Right atrium auricular region (tissue), 2 donors: ENCODE data around the gene REEP6. TPM values are rescaled to one million over a fixed set of nuclear protein-coding genes. Genes with fewer than 3 reads are reported as not detected.

Experiments
- DNase-seq: peaks from one replicate; pipeline ENCODE4 v3.0.0-alpha.2; 2019; ENCODE audit warnings: low spot score
- H3K27ac ChIP-seq, 2 donors: fragments of 200-600 bp; sonication (generic); 1 replicate in 1 of 2; 2 replicates in 1 of 2; pipeline ENCODE4 v1.5.1; 2016 to 2019
- H3K27me3 ChIP-seq, 2 donors: fragments of 200-600 bp; sonication (generic); one replicate each; pipeline versions ENCODE4 v1.5.1 to v1.6.0; 2017 to 2019
- H3K36me3 ChIP-seq: fragments of 200-600 bp; sonication (generic); one replicate; pipeline ENCODE4 v1.5.1; 2016
- H3K4me1 ChIP-seq, 2 donors: fragments of 200-600 bp; sonication (generic); one replicate each; pipeline versions ENCODE4 v1.5.1 to v1.6.0; 2017 to 2019
- H3K4me3 ChIP-seq, 2 donors: fragments of 200-600 bp; sonication (generic); 1 replicate in 1 of 2; 2 replicates in 1 of 2; pipeline ENCODE4 v1.5.1; 2017 to 2019; ENCODE audit warnings: mild to moderate bottlenecking in 1 of 2, moderate library complexity in 1 of 2
- H3K9me3 ChIP-seq, 2 donors: fragments of 200-600 bp; sonication (generic); one replicate each; pipeline ENCODE4 v1.5.1; 2019
- total RNA-seq, 2 donors: library from RNA; depleted of rRNA; stranded (reverse); fragments of >200 nt; gene quantifications; one replicate each; pipeline ENCODE4 v1.1.0, GENCODE V29; 2016
- TF ChIP-seq, protein P1 (sequence below), 2 donors: fragments of 200-600 bp; sonication (generic); IDR thresholded peaks; one replicate each; pipeline ENCODE4 v1.5.1; 2019; ENCODE audit warnings: antibody characterized with exemption in 2 of 2

REEP6 gene
- total RNA-seq: 1 to 10 TPM; 1.3 to 2.3 TPM

DNA sequence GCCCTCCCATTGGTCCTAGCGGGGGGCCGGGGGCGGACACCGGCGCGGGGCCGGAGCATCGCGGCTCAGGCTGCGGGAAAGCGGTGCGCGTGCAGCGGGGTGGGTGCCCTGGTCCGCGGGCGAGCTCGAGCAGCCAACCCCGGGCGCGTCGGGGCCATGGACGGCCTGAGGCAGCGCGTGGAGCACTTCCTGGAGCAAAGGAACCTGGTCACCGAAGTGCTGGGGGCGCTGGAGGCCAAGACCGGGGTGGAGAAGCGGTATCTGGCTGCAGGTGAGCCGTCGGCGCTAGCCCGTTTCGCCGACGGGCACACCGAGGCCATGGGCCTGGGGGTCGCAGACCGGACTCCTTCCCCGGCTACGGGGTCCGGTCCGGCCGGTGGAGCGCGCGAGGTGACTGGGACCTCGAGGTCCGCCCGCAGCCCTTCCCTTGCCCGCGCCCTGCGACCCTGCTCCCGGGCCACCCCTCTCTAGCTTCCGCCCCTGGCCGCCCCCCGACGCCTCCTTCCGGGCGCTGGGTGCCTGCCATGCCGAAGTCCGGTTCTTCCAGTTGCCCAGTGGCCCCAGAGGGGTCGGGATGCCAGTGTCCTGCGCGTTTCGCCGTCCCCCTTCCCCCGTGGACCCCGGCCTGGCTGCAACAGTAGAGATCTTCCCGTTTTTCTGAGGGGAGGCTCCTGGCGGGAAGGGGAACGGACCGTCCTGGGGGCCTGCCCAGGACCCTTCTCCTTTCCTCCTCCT, at the start of gene REEP6:
TSS of gene REEP6 (plus strand) at position 68 of the 735 bp plus-strand sequence. CDS start at position 157, 89 bp downstream.
- Histone ChIP-seq H3K27ac (peak within 1 kb of the TSS; percentile 80), H3K4me1 (peaks cover 0 to 17% of the 10 kb centered on the region in 2 donors), H3K9me3 (no peaks in the 10 kb centered on the region), H3K27me3 (no peaks in the 10 kb centered on the region), H3K36me3 (no peaks in the 10 kb centered on the region), H3K4me3 (peak within 1 kb of the TSS; percentile 40 to 63)
- DNase-seq: no peak
- TF ChIP-seq, protein P1, sequence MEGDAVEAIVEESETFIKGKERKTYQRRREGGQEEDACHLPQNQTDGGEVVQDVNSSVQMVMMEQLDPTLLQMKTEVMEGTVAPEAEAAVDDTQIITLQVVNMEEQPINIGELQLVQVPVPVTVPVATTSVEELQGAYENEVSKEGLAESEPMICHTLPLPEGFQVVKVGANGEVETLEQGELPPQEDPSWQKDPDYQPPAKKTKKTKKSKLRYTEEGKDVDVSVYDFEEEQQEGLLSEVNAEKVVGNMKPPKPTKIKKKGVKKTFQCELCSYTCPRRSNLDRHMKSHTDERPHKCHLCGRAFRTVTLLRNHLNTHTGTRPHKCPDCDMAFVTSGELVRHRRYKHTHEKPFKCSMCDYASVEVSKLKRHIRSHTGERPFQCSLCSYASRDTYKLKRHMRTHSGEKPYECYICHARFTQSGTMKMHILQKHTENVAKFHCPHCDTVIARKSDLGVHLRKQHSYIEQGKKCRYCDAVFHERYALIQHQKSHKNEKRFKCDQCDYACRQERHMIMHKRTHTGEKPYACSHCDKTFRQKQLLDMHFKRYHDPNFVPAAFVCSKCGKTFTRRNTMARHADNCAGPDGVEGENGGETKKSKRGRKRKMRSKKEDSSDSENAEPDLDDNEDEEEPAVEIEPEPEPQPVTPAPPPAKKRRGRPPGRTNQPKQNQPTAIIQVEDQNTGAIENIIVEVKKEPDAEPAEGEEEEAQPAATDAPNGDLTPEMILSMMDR (IDR thresholded peaks at IDR 0.05): no peak

DNA sequence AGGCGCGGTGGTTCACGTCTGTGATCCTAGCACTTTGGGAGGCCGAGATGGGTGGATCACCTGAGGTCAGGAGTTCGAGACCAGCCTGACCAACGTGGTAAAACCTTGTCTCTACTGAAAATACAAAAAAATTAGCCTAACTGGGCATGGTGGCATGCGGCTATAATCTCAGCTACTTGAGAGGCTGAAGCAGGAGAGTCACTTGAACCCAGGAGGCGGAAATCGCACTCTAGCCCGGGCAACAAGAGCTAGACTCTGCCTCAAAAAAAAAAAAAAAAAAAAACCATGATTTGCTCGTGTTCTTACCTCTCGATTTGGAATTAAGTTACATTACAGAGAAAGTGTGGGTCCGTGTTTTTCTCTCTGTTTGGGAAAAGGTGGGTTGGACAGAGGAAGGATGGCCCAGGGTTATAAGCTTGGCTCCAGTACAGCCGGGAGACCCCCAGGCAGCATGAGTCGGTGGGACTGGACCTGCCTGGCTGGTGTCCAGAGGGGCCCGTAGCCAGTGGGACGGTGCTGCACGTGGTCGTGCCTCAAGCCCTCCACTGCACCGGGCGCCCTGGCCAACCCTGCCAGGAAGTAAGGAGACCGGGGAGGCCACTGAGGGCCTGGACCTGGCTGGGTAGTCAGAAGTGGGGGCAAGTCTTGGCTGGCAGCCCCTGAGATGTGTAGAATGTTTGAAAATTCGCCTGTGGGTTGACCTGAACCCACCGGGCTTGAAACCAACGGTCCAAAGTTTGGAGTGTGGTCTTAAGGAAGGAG, 49.1 kb upstream of the REEP6 start:
- DNase-seq: no peak
- Histone ChIP-seq H3K36me3 (peaks cover 35% of the 10 kb centered on the region), H3K4me1 (peaks cover 0 to 46% of the 10 kb centered on the region in 2 donors), H3K27ac (no peak overlapping the region), H3K9me3 (no peaks in the 10 kb centered on the region), H3K4me3 (no peak overlapping the region), H3K27me3 (peaks cover 8 to 10% of the 10 kb centered on the region in 2 donors)
- TF ChIP-seq, protein P1 (IDR thresholded peaks at IDR 0.05): no peak

DNA sequence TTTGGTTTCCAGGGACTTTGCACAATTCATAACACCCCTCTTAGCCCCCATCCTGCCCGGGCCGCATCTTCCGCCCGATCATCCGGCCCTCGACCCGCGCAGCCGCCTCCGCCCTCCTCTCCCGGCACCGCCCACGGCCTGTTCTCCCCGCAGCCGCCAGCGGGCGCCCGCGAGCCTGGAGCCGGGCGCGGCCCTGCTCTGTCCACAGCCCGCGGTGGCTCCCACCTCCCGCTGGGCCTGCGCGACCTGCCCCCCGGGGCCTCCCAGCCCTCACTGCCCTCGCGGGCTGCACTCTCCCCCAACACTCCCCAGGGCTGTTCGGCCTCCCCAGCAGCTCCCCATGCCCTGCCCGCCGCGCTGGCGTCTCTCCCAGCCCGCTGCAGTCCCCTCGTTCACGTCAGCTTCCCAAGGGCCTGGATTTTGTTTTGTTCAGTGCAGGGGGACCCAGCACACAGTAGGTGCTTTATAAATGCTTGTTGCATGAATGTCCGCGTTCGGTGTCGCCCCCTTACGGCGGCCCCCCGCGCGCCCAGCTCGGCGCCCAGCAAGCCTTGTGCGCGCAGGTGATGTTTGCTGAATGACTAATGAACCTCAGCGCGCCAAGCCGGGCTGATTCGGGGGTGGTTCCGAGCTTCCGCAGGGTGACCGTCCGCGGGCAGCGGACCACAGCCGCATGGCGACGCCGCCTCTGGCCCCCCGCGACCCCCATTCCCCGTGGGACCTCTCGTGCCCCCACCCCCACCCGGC, 45.6 kb upstream of the REEP6 start:
- TF ChIP-seq, protein P1 (IDR thresholded peaks at IDR 0.05): peak; percentile 90 to 99
- Histone ChIP-seq H3K27ac (no peak overlapping the region), H3K27me3 (peaks cover 20 to 33% of the 10 kb centered on the region in 2 donors), H3K4me1 (peaks cover 0 to 28% of the 10 kb centered on the region in 2 donors), H3K9me3 (no peaks in the 10 kb centered on the region), H3K36me3 (peaks cover 23% of the 10 kb centered on the region), H3K4me3 (peak overlapping the region; percentile 19 to 44)
- DNase-seq: no peak

DNA sequence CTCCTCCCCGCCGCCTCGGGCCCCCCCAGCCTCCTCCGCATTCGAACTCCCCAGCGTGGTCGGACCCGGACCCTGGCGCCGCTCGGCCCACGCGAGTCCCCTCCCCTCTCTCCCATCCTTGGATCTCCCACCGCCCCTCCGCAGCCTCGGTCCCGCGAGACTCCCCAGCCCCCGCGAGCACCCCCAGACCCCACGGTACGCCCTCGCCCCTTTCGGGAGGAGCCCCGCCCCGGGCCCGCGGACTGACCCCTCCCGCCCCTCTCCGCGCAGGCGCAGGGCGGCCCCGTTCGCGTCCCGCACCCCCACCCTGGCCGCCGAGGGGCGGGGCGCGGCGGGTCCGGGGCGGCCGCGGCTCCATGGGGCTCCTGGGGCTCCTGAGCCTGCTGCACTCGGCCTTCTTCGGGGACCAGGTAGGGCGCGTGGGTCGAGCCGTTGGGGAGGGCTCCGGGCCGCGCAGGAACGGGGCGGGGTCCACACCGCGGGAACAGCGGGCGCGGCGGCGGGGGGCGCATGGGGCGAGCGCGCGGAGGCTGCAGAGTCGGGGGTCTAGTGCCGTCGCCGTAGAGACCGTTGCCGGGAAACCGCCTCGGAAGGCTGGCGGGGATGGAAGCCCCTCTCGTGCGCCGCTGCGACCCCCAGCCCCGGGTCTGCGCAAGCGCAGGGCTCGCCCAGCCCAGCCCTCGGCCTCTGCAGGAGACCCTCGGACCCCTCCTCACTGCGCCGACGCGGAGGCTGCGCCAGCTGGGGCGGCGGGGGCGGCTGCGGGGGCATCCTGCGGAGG, 44.9 kb upstream of the REEP6 start:
- Histone ChIP-seq H3K27me3 (peaks cover 24 to 41% of the 10 kb centered on the region in 2 donors), H3K4me1 (peaks cover 0 to 26% of the 10 kb centered on the region in 2 donors), H3K4me3 (peak overlapping the region; percentile 19 to 44), H3K36me3 (peaks cover 16% of the 10 kb centered on the region), H3K27ac (no peak overlapping the region), H3K9me3 (no peaks in the 10 kb centered on the region)
- TF ChIP-seq, protein P1 (IDR thresholded peaks at IDR 0.05): no peak
- no peak for DNase-seq
